ENCODE data around the gene PPP4R2. TPM values are rescaled to one million over a fixed set of nuclear protein-coding genes. Genes with fewer than 3 reads are reported as not detected.

PPP4R2 gene
- total and polyA plus RNA-seq, 2 donors (not counting 1 experiment from before 2014, with no cell fraction given): 9.8 to 57.5 TPM

- H3K9me3 Mint-ChIP-seq (ENCODE audit: insufficient read depth): no peaks in the 10 kb centered on the region
- POLR2A ChIA-PET: no interaction called here
- H3K27me3 ChIP-seq (replicated peaks in 1 of 4; ENCODE audit: control extremely low read depth in 1 of 4, control insufficient read depth in 3 of 4, insufficient read depth in 4 of 4, low read length in 3 of 4): no peaks in the 10 kb centered on the region
- no peak overlapping the region for H2AFZ ChIP-seq (ENCODE audit: insufficient read depth, low read depth, low read length, poor library complexity, severe bottlenecking)
- H3K36me3 ChIP-seq (replicated peaks in 1 of 2; ENCODE audit: control extremely low read depth in 1 of 2, control insufficient read depth in 1 of 2, extremely low read depth in 1 of 2, insufficient read depth in 2 of 2, low read length in 1 of 2): no peaks in the 10 kb centered on the region
- H3K9me3 ChIP-seq (ENCODE audit: control extremely low read depth in 1 of 3, control insufficient read depth in 2 of 3, insufficient read depth in 1 of 3, low read length in 2 of 3): no peaks in the 10 kb centered on the region
- no peak for ATAC-seq (ENCODE audit: low read depth)
- H3K4me1 Mint-ChIP-seq: peaks cover 20% of the 10 kb centered on the region
- no peak overlapping the region for H3K4me3 ChIP-seq (ENCODE audit: control extremely low read depth in 1 of 5, extremely low read depth in 1 of 5, insufficient read depth in 1 of 5, low read depth in 2 of 5, low read length in 4 of 5)
- CTCF ChIA-PET: no interaction called here
- H3K4me2 ChIP-seq (replicated peaks; ENCODE audit: low read depth, low read length, poor library complexity, severe bottlenecking): no peak overlapping the region
- H3K27ac ChIP-seq (ENCODE audit: low read length in 2 of 2): no peak overlapping the region
- H3K27me3 Mint-ChIP-seq: peaks cover 5% of the 10 kb centered on the region
- no peaks in the 10 kb centered on the region for H3K79me2 ChIP-seq (ENCODE audit: control insufficient read depth, insufficient read depth, low read length)
- intact Hi-C loops (cut with micrococcal nuclease): no loop called here
- H3K27ac Mint-ChIP-seq: no peak overlapping the region
- TF ChIP-seq CTCF (IDR thresholded peaks at IDR 0.05): no peak
- TF ChIP-seq EZH2 (IDR thresholded peaks at IDR 0.05; ENCODE audit: borderline replicate concordance, insufficient read depth, low read depth, low read length, poor library complexity, severe bottlenecking): no peak
- no peak overlapping the region for H3K4me3 Mint-ChIP-seq
- WGBS (ENCODE audit: insufficient coverage): 89% methylated on average over 5 of the region's 7 CpGs
- peaks cover 11 to 16% of the 10 kb centered on the region in 2 donors for H3K4me1 ChIP-seq (ENCODE audit: control insufficient read depth in 2 of 2, insufficient read depth in 2 of 2, low read length in 2 of 2)
- no peaks in the 10 kb centered on the region for H4K20me1 ChIP-seq (ENCODE audit: control insufficient read depth, insufficient read depth, low read length, poor library complexity, severe bottlenecking)
- H3K9ac ChIP-seq (ENCODE audit: low read length): no peak overlapping the region
- no peak for DNase-seq
These were observed 35.6 kb upstream of the PPP4R2 start for GRCh38 chr3:72960812-72961518.

- DNase-seq: no peak
- H3K4me3 ChIP-seq (ENCODE audit: control extremely low read depth in 1 of 5, extremely low read depth in 1 of 5, insufficient read depth in 1 of 5, low read depth in 2 of 5, low read length in 4 of 5): no peak overlapping the region
- H3K27me3 ChIP-seq (replicated peaks in 1 of 4; ENCODE audit: control extremely low read depth in 1 of 4, control insufficient read depth in 3 of 4, insufficient read depth in 4 of 4, low read length in 3 of 4): no peaks in the 10 kb centered on the region
- no peak overlapping the region for H2AFZ ChIP-seq (ENCODE audit: insufficient read depth, low read depth, low read length, poor library complexity, severe bottlenecking)
- H3K79me2 ChIP-seq (ENCODE audit: control insufficient read depth, insufficient read depth, low read length): no peaks in the 10 kb centered on the region
- ChIA-PET POLR2A (no interaction called here), CTCF (interaction anchor here (0.6 kb wide), 1 partner anchor 31 kb away, joined by 3 read pairs; no protein-coding TSS in a partner anchor)
- no peaks in the 10 kb centered on the region for H3K36me3 ChIP-seq (replicated peaks in 1 of 2; ENCODE audit: control extremely low read depth in 1 of 2, control insufficient read depth in 1 of 2, extremely low read depth in 1 of 2, insufficient read depth in 2 of 2, low read length in 1 of 2)
- peaks cover 11 to 17% of the 10 kb centered on the region in 2 donors for H3K4me1 ChIP-seq (ENCODE audit: control insufficient read depth in 2 of 2, insufficient read depth in 2 of 2, low read length in 2 of 2)
- intact Hi-C loops (cut with micrococcal nuclease): no loop called here
- TF ChIP-seq EZH2 (IDR thresholded peaks at IDR 0.05; ENCODE audit: borderline replicate concordance, insufficient read depth, low read depth, low read length, poor library complexity, severe bottlenecking): no peak
- no peak for TF ChIP-seq CTCF (IDR thresholded peaks at IDR 0.05)
- no peak overlapping the region for H3K9ac ChIP-seq (ENCODE audit: low read length)
- H3K27me3 Mint-ChIP-seq: peaks cover 3% of the 10 kb centered on the region
- H4K20me1 ChIP-seq (ENCODE audit: control insufficient read depth, insufficient read depth, low read length, poor library complexity, severe bottlenecking): no peaks in the 10 kb centered on the region
- no peak overlapping the region for H3K4me3 Mint-ChIP-seq
- no peak overlapping the region for H3K27ac Mint-ChIP-seq
- no peaks in the 10 kb centered on the region for H3K9me3 ChIP-seq (ENCODE audit: control extremely low read depth in 1 of 3, control insufficient read depth in 2 of 3, insufficient read depth in 1 of 3, low read length in 2 of 3)
- ATAC-seq (ENCODE audit: low read depth): no peak
- WGBS (ENCODE audit: insufficient coverage): 91% methylated on average over 2 of the region's 4 CpGs
- no peak overlapping the region for H3K4me2 ChIP-seq (replicated peaks; ENCODE audit: low read depth, low read length, poor library complexity, severe bottlenecking)
- H3K9me3 Mint-ChIP-seq (ENCODE audit: insufficient read depth): no peaks in the 10 kb centered on the region
- no peak overlapping the region for H3K27ac ChIP-seq (ENCODE audit: low read length in 2 of 2)
- peaks cover 16% of the 10 kb centered on the region for H3K4me1 Mint-ChIP-seq
These were observed 34.9 kb upstream of the PPP4R2 start for GRCh38 chr3:72961752-72962151.
